ENCODE measurements around the gene TXNDC5.

- TF ChIP-seq CTCF (IDR thresholded peaks at IDR 0.05) (no peak), POLR2A (IDR thresholded peaks at IDR 0.05) (no peak)
These were observed 47.9 kb upstream of the TXNDC5 start for GRCh38 chr6:7958464-7958863.

All from prostate gland (tissue), 2 donors.